Measurements from ENCODE around the gene PLXNA2. TPM values are rescaled to one million over a fixed set of nuclear protein-coding genes. Genes with fewer than 3 reads are reported as not detected.

The PLXNA2 gene
- total RNA-seq, 4 donors from 2014 or later, result 12.2 to 45.7 (median 21.8) TPM

GRCh38 chr1:208131621-208132286 lies 112.4 kb downstream of the PLXNA2 start:
- 57 to 61% methylated on average over 14 to 15 of the region's 15 CpGs for WGBS, 2 donors
- TF ChIP-seq, protein P1, sequence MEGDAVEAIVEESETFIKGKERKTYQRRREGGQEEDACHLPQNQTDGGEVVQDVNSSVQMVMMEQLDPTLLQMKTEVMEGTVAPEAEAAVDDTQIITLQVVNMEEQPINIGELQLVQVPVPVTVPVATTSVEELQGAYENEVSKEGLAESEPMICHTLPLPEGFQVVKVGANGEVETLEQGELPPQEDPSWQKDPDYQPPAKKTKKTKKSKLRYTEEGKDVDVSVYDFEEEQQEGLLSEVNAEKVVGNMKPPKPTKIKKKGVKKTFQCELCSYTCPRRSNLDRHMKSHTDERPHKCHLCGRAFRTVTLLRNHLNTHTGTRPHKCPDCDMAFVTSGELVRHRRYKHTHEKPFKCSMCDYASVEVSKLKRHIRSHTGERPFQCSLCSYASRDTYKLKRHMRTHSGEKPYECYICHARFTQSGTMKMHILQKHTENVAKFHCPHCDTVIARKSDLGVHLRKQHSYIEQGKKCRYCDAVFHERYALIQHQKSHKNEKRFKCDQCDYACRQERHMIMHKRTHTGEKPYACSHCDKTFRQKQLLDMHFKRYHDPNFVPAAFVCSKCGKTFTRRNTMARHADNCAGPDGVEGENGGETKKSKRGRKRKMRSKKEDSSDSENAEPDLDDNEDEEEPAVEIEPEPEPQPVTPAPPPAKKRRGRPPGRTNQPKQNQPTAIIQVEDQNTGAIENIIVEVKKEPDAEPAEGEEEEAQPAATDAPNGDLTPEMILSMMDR (IDR thresholded peaks at IDR 0.05), result no peak
- no peak for TF ChIP-seq POLR2A (IDR thresholded peaks at IDR 0.05)
- no peak overlapping the region for H3K4me3 ChIP-seq (replicated peaks in 1 of 3)
- H3K27ac ChIP-seq, result peak overlapping the region in 1 of 3 donors; percentile 42
- DNase-seq, result no peak
- intact Hi-C loops (cut with DNase I), result loop anchor here (5.0 kb wide), 1 partner anchor 111 kb away; the partner anchor contains the start of gene PLXNA2
- no peaks in the 10 kb centered on the region for H3K36me3 ChIP-seq
- H3K4me1 ChIP-seq, result peaks cover 25 to 27% of the 10 kb centered on the region in 2 donors
- H3K27me3 ChIP-seq, result no peaks in the 10 kb centered on the region
- H3K9me3 ChIP-seq, result no peaks in the 10 kb centered on the region

GRCh38 chr1:208129487-208129886 lies 114.7 kb downstream of the PLXNA2 start:
- H3K4me1 ChIP-seq, result peaks cover 17 to 18% of the 10 kb centered on the region in 2 donors
- no peaks in the 10 kb centered on the region for H3K36me3 ChIP-seq
- TF ChIP-seq POLR2A (IDR thresholded peaks at IDR 0.05), result no peak
- TF ChIP-seq, protein P1 (IDR thresholded peaks at IDR 0.05), result no peak
- H3K9me3 ChIP-seq, result no peaks in the 10 kb centered on the region
- 100% methylated on average over 1 of the region's 1 CpG for WGBS, 2 donors
- no peak for DNase-seq
- H3K27me3 ChIP-seq, result no peaks in the 10 kb centered on the region
- H3K4me3 ChIP-seq (replicated peaks in 1 of 3), result no peak overlapping the region
- no peak overlapping the region for H3K27ac ChIP-seq
- intact Hi-C loops (cut with DNase I), result no loop called here

GRCh38 chr1:208129060-208129459 lies 115.1 kb downstream of the PLXNA2 start:
- no peak overlapping the region for H3K27ac ChIP-seq
- H3K27me3 ChIP-seq, result no peaks in the 10 kb centered on the region
- no peak overlapping the region for H3K4me3 ChIP-seq (replicated peaks in 1 of 3)
- 18% methylated on average over 1 of the region's 1 CpG for WGBS, 2 donors
- TF ChIP-seq, protein P1 (IDR thresholded peaks at IDR 0.05), result no peak
- TF ChIP-seq POLR2A (IDR thresholded peaks at IDR 0.05), result no peak
- no peaks in the 10 kb centered on the region for H3K9me3 ChIP-seq
- intact Hi-C loops (cut with DNase I), result no loop called here
- no peak for DNase-seq
- peaks cover 13 to 15% of the 10 kb centered on the region in 2 donors for H3K4me1 ChIP-seq
- H3K36me3 ChIP-seq, result no peaks in the 10 kb centered on the region

DNA sequence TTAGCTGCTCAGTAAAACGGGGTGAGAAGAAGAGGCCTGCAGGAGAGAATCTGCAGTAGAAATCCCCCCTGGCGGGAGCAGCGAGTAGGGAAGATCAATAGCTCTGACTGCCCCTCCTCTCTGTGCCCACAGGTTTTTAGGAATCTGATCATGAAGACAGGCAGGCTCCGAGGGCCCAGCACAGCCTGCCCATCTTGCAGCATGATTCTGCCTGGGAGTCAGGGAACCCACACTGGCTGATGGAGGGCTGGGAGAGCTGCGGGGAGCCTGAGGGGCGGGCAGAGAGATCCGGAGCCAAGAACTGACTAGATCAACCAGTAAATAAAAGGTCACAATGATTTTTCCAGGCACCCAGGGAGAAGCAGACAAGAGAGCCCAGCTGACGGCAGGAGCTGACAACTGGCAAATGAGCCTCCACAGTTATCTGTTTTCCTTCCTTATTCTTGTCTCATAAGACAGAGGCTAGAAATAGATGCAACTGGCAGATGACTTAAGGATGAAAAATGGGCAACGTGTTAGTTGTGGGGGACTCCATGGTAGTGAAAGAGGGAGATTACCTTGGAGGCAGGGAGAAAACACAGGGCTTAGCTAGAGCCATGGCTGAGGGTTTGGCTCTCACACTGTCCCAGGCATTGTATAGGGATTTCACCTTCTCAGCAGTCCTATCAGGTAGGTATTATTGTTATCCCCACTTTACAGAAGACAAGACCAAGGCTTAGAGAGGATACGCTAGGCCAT lies 116.2 kb downstream of the PLXNA2 start:
- no peaks in the 10 kb centered on the region for H3K27me3 ChIP-seq
- no peaks in the 10 kb centered on the region for H3K9me3 ChIP-seq
- WGBS, 2 donors, result 79 to 89% methylated on average over 10 of the region's 10 CpGs
- no peak overlapping the region for H3K27ac ChIP-seq
- no peaks in the 10 kb centered on the region for H3K36me3 ChIP-seq
- no peak for TF ChIP-seq POLR2A (IDR thresholded peaks at IDR 0.05)
- TF ChIP-seq, protein P1 (IDR thresholded peaks at IDR 0.05), result no peak
- no peak for DNase-seq
- peaks cover 10 to 15% of the 10 kb centered on the region in 2 donors for H3K4me1 ChIP-seq
- H3K4me3 ChIP-seq (replicated peaks in 1 of 3), result no peak overlapping the region
- intact Hi-C loops (cut with DNase I), result no loop called here

- intact Hi-C loops (cut with DNase I), result no loop called here
These were observed 116.9 kb downstream of the PLXNA2 start for GRCh38 chr1:208127284-208127683.

More at GRCh38 chr1:208127284-208127683, 116.9 kb downstream of the PLXNA2 start:
- Histone ChIP-seq H3K27ac (no peak overlapping the region), H3K4me1 (peaks cover 6 to 9% of the 10 kb centered on the region in 2 donors), H3K9me3 (no peaks in the 10 kb centered on the region), H3K27me3 (no peaks in the 10 kb centered on the region), H3K36me3 (no peaks in the 10 kb centered on the region), H3K4me3 (replicated peaks in 1 of 3) (no peak overlapping the region)
- no peak for DNase-seq
- WGBS, 2 donors, result 76 to 86% methylated on average over 2 of the region's 2 CpGs
- TF ChIP-seq POLR2A (IDR thresholded peaks at IDR 0.05), result no peak
- TF ChIP-seq, protein P1 (IDR thresholded peaks at IDR 0.05), result no peak
